Lung (tissue), 12 donors: Measurements from ENCODE around the gene PRKAR2A. TPM values are rescaled to one million over a fixed set of nuclear protein-coding genes. Genes with fewer than 3 reads are reported as not detected.

Experiments
- ATAC-seq: fragments of 200-7000 bp; cut with Tn5 transposase; one replicate; pipeline ENCODE4 v1.9.1; 2020; ENCODE audit warnings: moderate number of reproducible peaks; ENCODE audit not compliant: insufficient read depth, low FRiP score
- DNase-seq, 3 donors: peaks; one replicate each; pipeline ENCODE4 v3.0.0-alpha.2; 2013 to 2017
- H3K27ac ChIP-seq, 2 donors: one replicate each; pipeline ENCODE4 v1.5.1; 2013; ENCODE audit warnings: mild to moderate bottlenecking in 2 of 2, moderate library complexity in 2 of 2, control low read depth in 1 of 2, inconsistent platforms in 1 of 2, low read depth in 1 of 2, low read length in 1 of 2
- H3K27me3 ChIP-seq, 3 donors: one replicate each; pipeline ENCODE4 v1.5.1; 2013; ENCODE audit warnings: low read length in 2 of 3; ENCODE audit not compliant: control insufficient read depth in 3 of 3, insufficient read depth in 3 of 3
- H3K36me3 ChIP-seq, 4 donors: one replicate each; pipeline ENCODE4 v1.5.1; 2013; ENCODE audit warnings: low read length in 4 of 4, mild to moderate bottlenecking in 1 of 4, moderate library complexity in 1 of 4; ENCODE audit not compliant: control insufficient read depth in 4 of 4, insufficient read depth in 4 of 4
- H3K4me1 ChIP-seq, 5 donors: one replicate each; pipeline ENCODE4 v1.5.1; 2013; ENCODE audit warnings: low read length in 5 of 5, mild to moderate bottlenecking in 2 of 5, moderate library complexity in 1 of 5; ENCODE audit not compliant: control insufficient read depth in 5 of 5, insufficient read depth in 5 of 5
- H3K4me3 ChIP-seq: one replicate; pipeline ENCODE4 v1.5.1; 2013; ENCODE audit warnings: mild to moderate bottlenecking, control low read depth, moderate library complexity
- H3K9ac ChIP-seq, 2 donors: one replicate each; pipeline ENCODE4 v1.5.1; 2013; ENCODE audit warnings: low read length in 2 of 2, control low read depth in 1 of 2; ENCODE audit not compliant: insufficient read depth in 1 of 2
- H3K9me3 ChIP-seq, 4 donors: one replicate each; pipeline ENCODE4 v1.5.1; 2013; ENCODE audit warnings: low read length in 3 of 4, mild to moderate bottlenecking in 1 of 4, moderate library complexity in 1 of 4; ENCODE audit not compliant: control insufficient read depth in 4 of 4, insufficient read depth in 3 of 4
- CTCF ChIP-seq: IDR thresholded peaks from 2 replicates; pipeline ENCODE4 v1.5.1; 2012; ENCODE audit warnings: mild to moderate bottlenecking; ENCODE audit errors: control extremely low read depth, extremely low read depth
- WGBS, 2 donors: extraction: QIAGEN DNeasy Blood & Tissue Kit; methylation state at CpG; one replicate each; pipeline ENCODE4 v1.1.7; 2013; 5-methylcytosine and 5-hydroxymethylcytosine counted together
- polyA plus RNA-seq, 2 donors: library from polyadenylated mRNA; stranded (reverse); fragments of 200-250 nt; gene quantifications; one replicate each; pipeline ENCODE4 v1.2.1, GENCODE V29; 2013
- total RNA-seq, 2 donors: library from RNA; depleted of rRNA in 1 of 2; stranded (reverse); fragments of >200 nt in 1 of 2; gene quantifications; one replicate each; pipeline ENCODE4 v1.2.1, GENCODE V29; 2014 to 2021
- donor health status: control.
- donor health status: control.
- donor health status: Bipolar disorder and iron deficiency.
- donor health status: healthy.
- donor health status: DM: yes; HTN: yes; CAD: no.

PRKAR2A gene
- total and polyA plus RNA-seq, 4 donors, result 10.3 to 72.8 (median 20.4) TPM

DNA sequence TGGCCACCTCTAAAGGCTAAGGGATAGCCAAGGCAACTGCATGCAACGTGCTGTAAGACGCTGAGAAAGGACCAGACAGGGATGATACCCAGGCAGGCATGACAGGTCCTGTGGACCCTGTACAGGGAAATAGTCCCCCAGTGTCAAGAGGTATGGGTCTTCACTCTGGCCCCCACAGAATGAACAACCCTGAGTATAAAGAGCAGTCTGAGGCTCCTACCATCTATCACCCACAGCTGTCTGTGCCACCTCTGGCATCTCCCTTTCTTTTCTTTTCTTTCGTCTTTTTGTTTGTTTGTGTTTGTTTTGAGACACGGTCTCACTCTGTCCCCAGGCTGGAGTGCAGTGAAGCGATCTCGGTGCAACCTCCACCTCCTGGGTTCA, 32.3 kb upstream of the PRKAR2A start:
- H3K9ac ChIP-seq, result no peak overlapping the region

DNA sequence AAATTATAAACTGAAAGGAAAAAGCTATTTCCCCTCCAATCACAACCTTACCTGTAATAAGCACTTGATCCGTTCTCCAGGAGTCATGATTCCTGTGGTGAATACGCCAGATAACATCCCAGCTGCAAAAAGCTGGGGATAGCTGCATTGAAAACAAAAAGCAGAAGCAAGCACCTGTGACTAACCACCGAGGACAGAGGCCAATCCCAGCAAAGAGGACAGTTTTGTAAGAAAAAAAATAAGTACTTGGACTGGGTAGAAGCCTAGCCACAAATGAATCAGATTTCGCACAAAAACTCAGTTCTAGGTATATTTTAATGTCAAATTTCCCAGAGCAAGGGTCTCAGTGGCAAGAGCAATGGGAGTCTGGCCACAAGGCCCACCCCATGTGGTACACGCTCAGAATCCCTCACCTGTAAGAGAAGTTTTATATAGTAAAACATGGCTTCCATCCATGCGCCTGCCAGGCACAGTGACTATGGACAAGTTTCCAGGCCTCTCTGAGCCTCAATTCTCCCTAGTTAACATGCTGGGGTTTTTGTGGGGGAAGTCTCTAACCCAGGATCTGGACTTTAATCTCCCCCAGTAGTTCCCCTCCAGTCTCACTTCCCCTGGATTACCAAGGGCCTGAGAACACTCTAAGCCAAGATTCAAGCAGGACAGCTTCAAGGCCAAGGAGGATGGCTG, 31.8 kb upstream of the PRKAR2A start:
- Histone ChIP-seq H3K27ac (no peak overlapping the region), H3K9me3 (no peaks in the 10 kb centered on the region), H3K4me3 (no peak overlapping the region), H3K9ac (no peak overlapping the region), H3K36me3 (peaks cover 0 to 9% (median 3%) of the 10 kb centered on the region in 4 donors), H3K4me1 (peaks cover 0 to 3% (median 0%) of the 10 kb centered on the region in 5 donors), H3K27me3 (no peaks in the 10 kb centered on the region)
- DNase-seq (no peak), ATAC-seq (no peak)
- 85 to 86% methylated on average over 6 of the region's 6 CpGs for WGBS, 2 donors
- no peak for TF ChIP-seq CTCF

More for the DNA sequence above, 32.3 kb upstream of the PRKAR2A start:
- Histone ChIP-seq H3K27me3 (no peaks in the 10 kb centered on the region), H3K4me3 (no peak overlapping the region), H3K9me3 (no peaks in the 10 kb centered on the region), H3K27ac (no peak overlapping the region), H3K4me1 (peaks cover 0 to 3% (median 0%) of the 10 kb centered on the region in 5 donors), H3K36me3 (peaks cover 0 to 10% (median 3%) of the 10 kb centered on the region in 4 donors)
- TF ChIP-seq CTCF, result no peak
- DNase-seq (no peak), ATAC-seq (no peak)
- WGBS, 2 donors, result 90 to 91% methylated on average over 6 of the region's 6 CpGs

DNA sequence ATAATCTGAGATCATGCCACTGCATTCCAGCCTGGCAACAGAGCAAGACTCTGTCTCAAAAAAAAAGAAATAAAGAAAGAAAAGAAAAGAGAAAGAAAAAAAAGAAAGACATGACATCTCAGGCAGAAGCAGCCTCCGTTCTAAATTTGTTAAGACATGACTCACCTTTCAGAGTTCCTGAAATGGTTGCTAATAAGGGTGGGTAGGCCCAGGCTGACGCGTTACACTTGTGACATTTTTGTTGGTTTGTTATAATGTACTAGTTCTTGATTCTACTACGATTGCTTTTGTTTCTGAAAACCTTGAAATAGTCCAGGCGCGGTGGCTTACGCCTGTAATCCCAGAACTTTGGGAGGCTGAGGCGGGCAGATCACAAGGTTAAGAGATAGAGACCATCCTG, 30.0 kb upstream of the PRKAR2A start:
- DNase-seq, result no peak
- H3K27ac ChIP-seq, result no peak overlapping the region
- no peaks in the 10 kb centered on the region for H3K27me3 ChIP-seq
- H3K4me1 ChIP-seq, result peaks cover 0 to 3% (median 0%) of the 10 kb centered on the region in 5 donors
- TF ChIP-seq CTCF, result no peak
- H3K4me3 ChIP-seq, result no peak overlapping the region
- no peak overlapping the region for H3K9ac ChIP-seq
- peaks cover 0 to 3% (median 0%) of the 10 kb centered on the region in 4 donors for H3K36me3 ChIP-seq
- 86 to 91% methylated on average over 8 of the region's 8 CpGs for WGBS, 2 donors
- no peaks in the 10 kb centered on the region for H3K9me3 ChIP-seq
- ATAC-seq, result no peak
